Neural crest cell (in vitro differentiated cells): ENCODE measurements around the gene ABHD17C. TPM values are rescaled to one million over a fixed set of nuclear protein-coding genes. Genes with fewer than 3 reads are reported as not detected.
A peak's percentile ranks its signal among the peaks of the same experiment; 100 is the strongest.
"Not testable (repeated sequence)": the region's sequence is repeated elsewhere in the genome, so short reads cannot be mapped to it uniquely, and the experiment has no call there.

Source experiments
- DNase-seq: peaks from one replicate; pipeline ENCODE4 v3.0.0; 2021; ENCODE audit warnings: low read depth, mixed read lengths, low spot score
- H3K27ac Mint-ChIP-seq: one replicate; pipeline ENCODE4 v1.8.0; 2021; ENCODE audit warnings: mild to moderate bottlenecking, mixed read lengths; ENCODE audit not compliant: unreplicated experiment
- H3K27me3 Mint-ChIP-seq: 2 replicates; pipeline ENCODE4 v1.8.0; 2021; ENCODE audit warnings: low read depth, mild to moderate bottlenecking, mixed read lengths
- H3K36me3 Mint-ChIP-seq: 2 replicates; pipeline ENCODE4 v1.8.0; 2021; ENCODE audit warnings: low read depth, mild to moderate bottlenecking, mixed read lengths
- H3K4me1 Mint-ChIP-seq: 2 replicates; pipeline ENCODE4 v1.8.0; 2021; ENCODE audit warnings: mixed read lengths
- H3K4me3 Mint-ChIP-seq: one replicate; pipeline ENCODE4 v1.8.0; 2021; ENCODE audit warnings: mild to moderate bottlenecking, mixed read lengths
- H3K9me3 Mint-ChIP-seq: 2 replicates; pipeline ENCODE4 v1.8.0; 2021; ENCODE audit warnings: mixed read lengths
- CTCF ChIP-seq: fragments of 200-600 bp; sonication (generic); conservative IDR thresholded peaks from 2 replicates; pipeline ENCODE4 v1.5.0; 2021; ENCODE audit warnings: antibody characterized with exemption, mild to moderate bottlenecking
- total RNA-seq: library from RNA; stranded (reverse); gene quantifications from 2 replicates; pipeline ENCODE4 v1.2.1, GENCODE V29; 2021

The ABHD17C gene
- total RNA-seq, 1 donor from 2014 or later, result 26.5 TPM

GRCh38 chr15:80761754-80762153 lies 66.6 kb downstream of the ABHD17C start:
- no peak overlapping the region for H3K4me3 Mint-ChIP-seq
- H3K36me3 Mint-ChIP-seq, result no peaks in the 10 kb centered on the region
- H3K27me3 Mint-ChIP-seq, result no peaks in the 10 kb centered on the region
- TF ChIP-seq CTCF, result no peak
- H3K9me3 Mint-ChIP-seq, result no peaks in the 10 kb centered on the region
- no peak for DNase-seq
- H3K4me1 Mint-ChIP-seq, result no peaks in the 10 kb centered on the region
- no peak overlapping the region for H3K27ac Mint-ChIP-seq

DNA sequence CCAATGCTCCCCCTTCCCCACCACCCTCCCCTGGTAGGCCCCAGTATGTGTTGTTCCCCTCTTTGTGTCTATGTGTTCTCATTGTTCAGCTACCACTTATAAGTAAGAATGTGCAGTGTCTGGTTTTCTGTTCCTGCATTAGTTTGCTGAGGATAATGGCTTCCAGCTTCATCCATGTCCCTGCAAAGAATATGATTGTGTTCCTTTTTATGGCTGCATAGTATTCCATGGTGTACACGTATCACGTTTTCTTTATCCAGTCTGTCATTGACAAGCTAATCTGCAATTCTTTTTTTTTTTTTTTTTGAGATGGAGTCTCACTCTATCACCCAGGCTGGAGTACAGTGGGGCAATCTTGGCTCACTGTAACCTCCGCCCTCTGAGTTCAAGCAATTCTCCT lies 68.1 kb downstream of the ABHD17C start:
- not testable (repeated sequence) for DNase-seq, H3K27me3 Mint-ChIP-seq, H3K9me3 Mint-ChIP-seq, H3K4me1 Mint-ChIP-seq, H3K27ac Mint-ChIP-seq, H3K4me3 Mint-ChIP-seq, H3K36me3 Mint-ChIP-seq

- Mint-ChIP-seq H3K4me1 (no peaks in the 10 kb centered on the region), H3K27ac (peak overlapping the region; percentile 29), H3K9me3 (peaks cover 1% of the 10 kb centered on the region), H3K27me3 (no peaks in the 10 kb centered on the region), H3K36me3 (no peaks in the 10 kb centered on the region), H3K4me3 (no peak overlapping the region)
- no peak for TF ChIP-seq CTCF
- DNase-seq, result no peak
Measured at GRCh38 chr15:80764535-80764934, 69.4 kb downstream of the ABHD17C start.

DNA sequence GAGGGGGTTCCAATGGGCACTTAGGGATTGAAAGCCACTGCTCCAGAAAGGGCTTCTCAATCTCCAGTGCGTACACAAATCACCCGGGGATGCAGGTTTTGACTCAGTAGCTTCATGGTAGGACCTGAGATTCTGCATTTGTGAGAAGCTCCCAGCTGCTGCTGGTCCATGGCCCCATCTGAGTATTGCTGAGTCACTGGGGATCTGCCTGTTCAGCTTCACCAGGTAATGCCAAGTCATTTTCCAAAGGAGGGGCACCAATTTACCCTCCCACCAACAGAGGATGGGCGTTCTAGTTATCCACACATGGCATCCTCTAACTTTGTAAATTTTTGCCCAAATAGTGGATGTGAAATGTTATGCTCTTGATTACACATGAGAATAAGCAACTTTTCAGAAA lies 71.2 kb downstream of the ABHD17C start:
- TF ChIP-seq CTCF, result no peak
- no peak overlapping the region for H3K4me3 Mint-ChIP-seq
- H3K4me1 Mint-ChIP-seq, result no peaks in the 10 kb centered on the region
- no peak for DNase-seq
- no peaks in the 10 kb centered on the region for H3K36me3 Mint-ChIP-seq
- no peaks in the 10 kb centered on the region for H3K27me3 Mint-ChIP-seq
- H3K27ac Mint-ChIP-seq, result no peak overlapping the region
- H3K9me3 Mint-ChIP-seq, result peaks cover 3% of the 10 kb centered on the region

DNA sequence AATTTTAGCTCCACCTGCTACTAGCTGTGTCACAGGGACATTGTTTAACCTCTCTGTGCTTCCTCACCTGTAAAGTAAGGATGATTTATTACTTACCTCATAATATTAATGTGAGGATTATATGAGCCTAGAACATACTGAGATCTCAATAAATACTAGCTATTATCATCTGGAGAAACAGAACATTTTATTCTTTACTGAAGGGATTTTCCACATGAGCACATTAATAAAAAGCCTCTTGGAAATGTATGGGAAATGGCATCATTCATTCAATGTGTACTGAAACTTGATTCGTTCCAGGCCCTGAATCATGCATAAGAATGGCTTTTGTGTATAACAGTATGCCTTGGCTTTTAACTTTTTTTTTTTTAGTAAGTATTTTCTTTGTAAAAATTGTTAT lies 73.0 kb downstream of the ABHD17C start:
- DNase-seq, result no peak
- Mint-ChIP-seq H3K36me3 (no peaks in the 10 kb centered on the region), H3K4me3 (no peak overlapping the region), H3K4me1 (no peaks in the 10 kb centered on the region), H3K27me3 (no peaks in the 10 kb centered on the region), H3K27ac (no peak overlapping the region), H3K9me3 (peaks cover 3% of the 10 kb centered on the region)
- TF ChIP-seq CTCF, result no peak

DNA sequence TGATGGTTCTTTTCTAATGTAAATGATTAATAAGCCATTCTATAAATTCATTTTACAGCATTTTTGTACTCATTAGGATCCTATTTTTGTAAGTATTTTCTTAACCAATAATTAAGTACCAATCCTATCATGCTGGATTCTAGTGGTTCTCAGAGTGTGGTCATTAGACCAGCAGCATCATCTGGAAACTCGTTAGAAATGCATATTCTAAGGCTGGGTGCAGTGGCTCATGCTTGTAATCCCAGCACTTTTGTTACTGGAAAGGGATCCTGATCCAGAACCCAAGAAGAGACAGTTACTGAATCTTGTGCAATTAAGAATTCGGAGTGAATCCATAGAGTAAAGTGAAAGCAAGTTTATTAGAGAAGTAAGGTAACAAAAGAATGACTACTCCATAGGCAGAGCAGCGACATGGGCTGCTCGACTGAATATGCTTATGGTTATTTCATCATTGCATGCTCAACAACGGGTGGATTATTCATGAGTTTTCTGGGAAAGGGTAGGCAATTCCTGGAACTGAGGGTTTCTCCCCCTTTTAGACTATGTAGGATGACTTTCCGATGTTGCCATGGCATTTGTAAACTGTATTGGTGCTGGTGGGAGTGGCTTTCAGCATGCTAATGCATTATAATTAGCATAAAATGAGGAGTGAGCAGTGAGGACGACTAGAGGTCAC lies 74.2 kb downstream of the ABHD17C start:
- Mint-ChIP-seq H3K27me3 (no peaks in the 10 kb centered on the region), H3K4me1 (no peaks in the 10 kb centered on the region)
- DNase-seq, result no peak

More for the DNA sequence above, 74.2 kb downstream of the ABHD17C start:
- TF ChIP-seq CTCF, result no peak
- H3K27ac Mint-ChIP-seq, result no peak overlapping the region
- no peaks in the 10 kb centered on the region for H3K36me3 Mint-ChIP-seq
- H3K4me3 Mint-ChIP-seq, result no peak overlapping the region
- H3K9me3 Mint-ChIP-seq, result peaks cover 3% of the 10 kb centered on the region
